DND-41 (cell line): Measurements from ENCODE around the gene AFF3.

ENCODE experiments used
- CTCF ChIP-seq: IDR thresholded peaks from 2 replicates; pipeline ENCODE4 v1.5.1; 2012; ENCODE audit warnings: borderline replicate concordance, low read length, moderate library complexity, mild to moderate bottlenecking; ENCODE audit not compliant: poor library complexity, severe bottlenecking; ENCODE audit errors: extremely low read depth
- EZH2 ChIP-seq: IDR thresholded peaks from 3 replicates; pipeline ENCODE4 v1.6.1; 2012; ENCODE audit warnings: borderline replicate concordance, low read depth, mild to moderate bottlenecking, moderate library complexity, low read length, inconsistent platforms; ENCODE audit not compliant: severe bottlenecking

GRCh38 chr2:99512181-99512591 lies 630.2 kb downstream of the AFF3 start:
- TF ChIP-seq CTCF (no peak), EZH2 (no peak)
